GM19372 (cell line): ENCODE results near the gene SPON1.

Source experiments
- ATAC-seq: cut with Tn5 transposase; IDR thresholded peaks from one replicate; pipeline ENCODE4 v1.9.1; 2021; ENCODE audit warnings: mild to moderate bottlenecking, low read depth, moderate library complexity; ENCODE audit not compliant: unreplicated experiment

SPON1 gene

DNA sequence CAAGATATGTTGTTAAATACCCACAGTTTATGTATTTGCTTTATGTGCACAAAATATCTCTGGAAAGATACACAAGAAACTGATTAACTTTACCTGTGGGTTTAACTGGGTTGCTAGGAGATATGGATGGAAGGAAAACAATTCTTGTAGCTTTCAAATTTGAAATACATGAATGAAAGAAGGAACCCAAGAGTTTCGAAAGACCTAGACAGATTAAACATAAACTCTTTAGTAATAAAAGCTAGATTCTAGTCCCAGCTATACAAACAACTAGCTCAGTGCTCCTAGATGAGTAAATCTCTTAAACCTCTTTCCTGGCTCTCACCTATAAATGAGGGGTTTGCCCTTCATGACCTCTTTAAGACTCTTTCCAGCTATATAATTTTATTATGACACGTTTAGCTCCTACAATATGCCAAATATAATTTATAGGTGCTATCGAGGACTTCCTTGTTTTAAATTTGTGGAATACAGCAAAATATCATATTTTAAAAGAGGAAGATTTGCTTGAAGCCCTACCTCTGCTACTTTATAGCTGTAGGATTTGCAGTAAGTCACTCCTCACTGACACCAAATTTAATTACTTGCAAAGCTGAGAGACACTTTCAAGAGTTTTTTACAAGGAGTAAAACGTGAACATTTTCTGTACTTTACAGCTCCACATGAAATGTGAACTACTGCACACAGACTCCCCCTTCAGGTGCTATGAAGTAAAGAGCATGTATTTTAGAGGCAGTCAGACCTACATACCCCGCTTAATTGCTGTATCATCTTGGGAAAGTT lies 345.8 kb downstream of the SPON1 start:
- peak; percentile 41 for ATAC-seq

DNA sequence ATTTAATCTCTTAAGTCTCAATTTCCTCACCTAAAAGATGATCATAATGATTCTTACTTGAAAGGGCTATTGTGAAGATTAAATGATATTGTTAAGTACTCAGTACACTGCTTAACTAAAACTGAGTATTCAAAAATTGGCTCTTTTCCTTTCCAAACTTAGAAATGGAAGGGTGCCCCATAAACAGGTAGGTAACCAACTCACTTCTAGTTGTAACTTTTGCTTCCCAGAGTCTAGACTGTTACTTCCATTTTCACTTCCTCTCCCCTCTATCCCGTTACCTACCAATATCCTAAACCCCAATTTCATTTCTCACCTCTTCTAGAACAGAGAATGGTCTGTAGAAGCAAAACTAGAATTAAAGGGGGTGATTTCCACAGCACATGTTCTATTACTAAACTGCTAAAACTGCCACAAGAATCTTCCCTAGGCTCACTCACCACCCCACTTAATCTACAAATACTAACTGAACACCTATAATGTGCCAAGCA lies 346.4 kb downstream of the SPON1 start:
- no peak for ATAC-seq

DNA sequence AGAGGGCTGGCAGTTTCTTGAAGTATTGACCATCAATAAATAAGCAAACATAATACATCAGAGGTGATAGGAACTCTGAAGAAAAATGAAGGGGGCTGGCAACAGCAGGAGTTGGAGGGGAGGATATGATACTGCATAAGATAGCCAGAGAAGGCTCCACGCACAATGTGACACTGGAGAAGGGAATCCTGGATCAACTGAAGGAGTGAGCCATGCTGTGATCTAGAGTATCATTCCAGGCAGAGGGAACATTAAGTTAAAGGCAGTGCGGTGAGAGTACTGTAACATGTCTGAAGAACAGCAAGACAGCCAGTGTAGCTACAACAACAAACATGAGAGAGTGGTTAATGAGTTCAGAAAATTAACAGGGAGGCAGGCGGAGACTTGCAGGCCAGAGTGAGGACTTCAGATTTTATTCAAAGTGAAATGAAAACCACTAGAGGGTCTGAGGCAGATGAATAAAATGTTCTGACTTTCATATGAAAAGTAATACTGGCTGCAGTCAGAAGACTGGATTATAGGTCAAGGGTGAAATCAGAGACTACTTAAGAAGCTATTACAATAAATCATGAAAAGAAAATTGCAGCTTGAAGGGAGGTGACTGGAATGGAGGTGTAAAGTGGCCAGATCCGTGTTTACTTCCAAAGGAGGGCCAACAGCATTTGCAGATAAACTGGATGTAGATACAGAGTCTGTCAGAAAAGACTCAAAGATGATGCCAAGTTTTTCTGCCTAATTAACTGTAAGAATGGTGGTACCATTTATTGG lies 347.1 kb downstream of the SPON1 start:
- no peak for ATAC-seq

DNA sequence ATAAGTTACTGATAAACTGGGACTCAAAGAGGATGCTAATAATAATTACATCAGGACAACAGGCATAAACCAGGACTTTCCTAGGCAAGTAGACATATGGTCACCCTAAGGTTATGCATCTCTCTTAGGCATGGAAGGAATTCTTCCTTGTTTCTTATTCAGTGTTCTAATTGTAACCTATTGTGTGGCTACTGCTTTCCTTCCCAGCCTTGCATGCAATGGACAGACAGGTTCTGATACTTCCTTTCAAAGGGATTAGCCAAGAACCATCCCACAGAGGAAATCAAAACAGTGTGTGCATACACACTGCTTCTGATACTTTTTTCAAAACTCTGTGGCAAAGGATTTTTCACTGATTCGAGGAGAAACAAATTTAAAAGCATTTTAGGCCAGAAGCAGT lies 348.2 kb downstream of the SPON1 start:
- ATAC-seq: no peak

DNA sequence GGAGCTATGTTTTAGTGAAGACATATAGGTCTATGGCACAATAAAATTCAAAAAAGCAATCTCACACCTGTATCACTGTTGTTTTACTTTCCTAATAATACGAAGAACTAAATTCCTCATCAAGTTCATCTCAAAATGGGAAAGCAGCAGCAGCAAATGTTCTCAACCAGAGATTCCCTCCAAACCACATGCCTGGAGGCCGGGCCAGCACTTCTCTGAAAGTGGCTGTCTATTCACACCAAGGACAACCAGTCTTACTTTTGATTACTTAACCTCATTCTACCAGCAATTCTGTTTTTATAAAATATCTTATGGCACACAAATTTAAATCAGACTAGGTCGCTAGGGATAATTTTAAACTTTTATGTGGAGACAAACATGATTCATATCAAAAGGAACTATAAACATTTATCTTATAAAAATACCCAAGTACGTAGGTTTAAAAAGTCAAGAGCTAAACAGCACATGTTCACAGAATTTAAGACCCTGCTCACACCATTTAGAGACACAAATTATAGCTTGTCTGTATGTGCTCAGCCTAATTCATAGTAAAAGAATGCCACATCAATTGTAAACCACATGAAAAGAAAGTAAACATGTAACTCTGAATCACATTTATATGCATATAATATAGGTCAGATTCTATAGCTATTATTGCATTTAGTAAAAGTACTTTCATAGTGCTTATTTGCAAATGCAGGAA lies 350.4 kb downstream of the SPON1 start:
- ATAC-seq: no peak

DNA sequence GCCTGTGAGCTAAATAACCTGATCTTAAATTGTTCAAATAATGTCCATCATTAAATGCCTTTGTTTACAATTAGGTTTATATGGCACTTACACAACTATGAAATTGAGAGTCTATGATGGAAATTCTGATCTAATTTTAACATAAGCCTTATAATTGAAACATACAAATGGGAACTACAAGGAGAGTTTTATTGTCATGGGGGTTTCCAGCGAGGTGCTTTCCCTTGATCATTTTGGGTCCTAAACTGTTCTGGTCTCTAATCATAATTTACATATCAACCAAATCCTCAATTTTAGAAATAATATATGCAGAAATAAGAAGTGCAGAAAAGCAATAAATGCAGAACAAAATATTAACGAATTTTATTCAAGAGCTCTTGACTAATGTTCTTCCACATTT lies 351.6 kb downstream of the SPON1 start:
- no peak for ATAC-seq

DNA sequence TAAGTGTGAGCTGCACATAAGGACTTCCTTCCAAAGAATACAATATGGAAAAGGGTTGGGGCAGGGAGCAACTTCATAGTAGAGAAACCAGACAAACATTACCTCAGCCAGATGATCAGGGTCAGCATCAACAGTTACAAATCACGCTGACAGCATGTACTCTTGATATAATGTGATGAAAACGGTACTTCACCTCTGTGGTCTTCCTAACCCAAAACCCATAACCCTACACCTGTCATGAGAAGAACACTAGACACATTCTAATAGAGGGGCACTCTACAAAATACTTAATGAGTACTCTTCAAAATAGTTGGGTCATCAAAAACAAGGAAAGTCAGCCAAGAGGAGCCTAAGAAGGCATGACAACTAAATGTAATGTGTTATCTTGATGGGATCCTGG lies 352.6 kb downstream of the SPON1 start:
- peak; percentile 37 for ATAC-seq
